CD4-positive, alpha-beta T cell treated with Interleukin-15 for 1 hour (primary cell): ENCODE results near the gene FEZF2.

Source experiments
- DNase-seq: peaks from one replicate; pipeline ENCODE4 v3.0.0-alpha.2; 2020

The FEZF2 gene

DNA sequence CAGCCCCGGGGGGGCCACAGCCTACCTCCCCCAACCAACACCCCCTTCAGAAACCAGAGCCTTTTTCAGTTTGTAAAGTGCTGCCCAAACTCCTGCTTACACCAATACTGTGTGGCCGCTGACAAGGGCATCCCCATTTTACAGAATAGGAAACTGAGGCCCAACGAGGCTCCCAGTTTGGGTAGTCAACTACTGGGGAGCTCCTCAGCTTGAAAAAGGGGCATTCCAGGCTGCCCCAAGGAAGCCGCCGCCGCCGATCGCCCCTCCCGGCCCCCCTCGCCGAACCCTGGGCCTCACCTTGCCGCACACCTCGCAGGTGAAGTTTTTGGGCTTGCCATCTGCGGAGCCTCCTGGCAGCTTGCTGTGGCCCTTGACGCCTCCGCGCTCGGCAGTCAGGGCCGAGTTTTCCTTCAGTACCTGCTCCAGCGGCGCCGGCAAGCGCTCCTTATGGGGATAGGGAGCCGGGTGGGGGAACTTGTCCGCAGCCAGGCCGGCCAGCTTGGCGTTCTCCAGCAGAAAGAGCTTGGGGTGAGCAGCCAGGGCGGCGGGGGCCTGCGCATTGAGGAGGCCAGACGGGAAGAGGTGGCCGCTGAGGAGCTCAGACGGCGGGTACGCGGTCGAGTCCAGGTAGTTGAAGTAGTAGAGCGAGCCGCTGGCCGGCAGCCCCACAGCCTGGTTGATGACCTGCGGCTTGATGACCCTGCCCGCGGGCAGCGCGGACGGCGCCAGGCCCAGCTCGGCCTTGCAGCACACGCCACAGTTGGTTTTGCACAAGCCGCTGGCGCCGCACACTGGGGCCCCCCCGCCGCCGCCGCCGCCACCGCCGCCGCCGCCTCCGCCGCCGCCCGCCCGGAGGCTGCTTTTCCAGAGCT is 1.4 kb downstream of the FEZF2 start:
- no peak for DNase-seq

- no peak for DNase-seq
Observed at GRCh38 chr3:62370858-62371719, 2.3 kb downstream of the FEZF2 start.

DNA sequence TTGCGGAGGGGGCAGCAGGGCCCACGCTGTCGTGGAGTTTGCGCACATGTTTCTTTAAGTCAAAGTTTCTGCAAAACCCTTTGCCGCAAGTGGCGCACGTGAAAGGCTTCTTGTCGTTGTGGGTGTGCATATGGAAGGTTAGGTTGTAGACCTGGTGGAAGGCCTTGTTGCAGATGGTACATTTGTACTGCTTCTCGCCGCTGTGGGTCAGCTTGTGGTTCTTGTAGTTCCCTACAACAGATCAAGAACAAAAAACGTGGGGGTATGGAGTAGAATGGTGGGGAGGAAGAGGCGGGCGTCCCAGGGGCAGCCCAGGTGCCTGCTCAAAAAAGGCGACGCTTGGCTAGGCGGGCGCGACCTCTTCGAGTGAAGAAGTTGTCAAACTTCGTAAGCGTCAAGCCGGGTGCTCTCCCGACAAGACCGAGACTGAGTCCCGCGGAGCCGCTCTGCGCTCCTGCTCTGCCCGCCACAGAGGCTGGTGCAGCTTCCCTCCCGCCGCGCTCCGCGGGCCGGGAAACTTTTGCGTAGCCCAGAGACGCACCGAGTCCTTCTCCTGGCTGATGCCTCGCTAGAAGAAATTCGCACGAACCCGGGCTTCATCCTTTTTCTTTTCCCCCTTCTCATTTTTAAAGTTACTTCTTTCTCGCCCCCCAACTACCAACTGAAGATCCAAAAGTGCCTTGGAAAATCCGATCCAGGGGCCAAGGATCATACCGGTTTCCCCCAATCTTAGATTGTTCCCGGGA is 3.1 kb downstream of the FEZF2 start:
- DNase-seq: no peak

GRCh38 chr3:62369476-62369743 is 3.9 kb downstream of the FEZF2 start:
- no peak for DNase-seq

GRCh38 chr3:62368705-62369475 is 4.5 kb downstream of the FEZF2 start:
- DNase-seq: no peak

DNA sequence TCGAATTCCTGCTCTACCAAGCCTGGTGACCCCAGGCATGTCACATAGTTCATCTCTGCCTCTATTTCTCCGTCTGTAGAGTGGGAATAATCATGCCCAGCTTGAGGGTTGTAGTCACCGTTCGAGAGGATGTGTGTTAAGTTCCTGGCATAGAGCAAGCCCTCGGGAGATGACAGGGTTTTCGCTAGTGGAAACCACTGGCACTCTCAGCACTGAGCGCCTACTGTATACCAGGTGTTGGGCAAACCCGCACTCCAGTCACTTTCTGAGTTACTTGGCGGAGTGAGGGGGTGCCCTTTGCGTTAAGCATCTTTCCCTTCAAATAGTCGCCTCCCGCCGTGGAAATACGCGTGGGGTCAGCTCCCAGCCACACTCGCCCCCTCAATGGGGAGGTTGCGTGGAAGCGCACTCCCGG is 5.1 kb downstream of the FEZF2 start:
- no peak for DNase-seq

- DNase-seq: no peak
Observed at GRCh38 chr3:62367763-62368195, 5.6 kb downstream of the FEZF2 start.

DNA sequence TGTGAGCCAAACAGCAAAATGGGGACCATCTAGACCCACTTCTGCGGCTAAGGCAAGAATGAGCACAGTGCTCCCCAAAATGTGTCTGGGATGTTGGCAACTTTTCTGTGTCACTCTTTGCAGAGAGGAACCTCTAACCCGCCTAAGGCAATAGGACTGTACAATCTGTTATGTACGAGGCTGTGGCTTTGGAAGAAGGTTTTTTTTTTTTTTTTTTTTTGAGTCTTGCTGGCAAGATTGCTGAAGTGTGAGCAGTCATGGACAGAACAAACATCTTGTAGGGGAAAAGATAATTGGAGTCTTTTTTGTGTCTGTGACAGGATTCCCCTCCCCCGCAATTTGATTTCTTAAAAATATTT is 7.2 kb downstream of the FEZF2 start:
- DNase-seq: no peak

GRCh38 chr3:62365391-62366125 is 7.8 kb downstream of the FEZF2 start:
- no peak for DNase-seq

- no peak for DNase-seq
Observed at GRCh38 chr3:62364191-62364590, 9.2 kb downstream of the FEZF2 start.

- no peak for DNase-seq
Observed at GRCh38 chr3:62363275-62363674, 10.1 kb downstream of the FEZF2 start.

DNA sequence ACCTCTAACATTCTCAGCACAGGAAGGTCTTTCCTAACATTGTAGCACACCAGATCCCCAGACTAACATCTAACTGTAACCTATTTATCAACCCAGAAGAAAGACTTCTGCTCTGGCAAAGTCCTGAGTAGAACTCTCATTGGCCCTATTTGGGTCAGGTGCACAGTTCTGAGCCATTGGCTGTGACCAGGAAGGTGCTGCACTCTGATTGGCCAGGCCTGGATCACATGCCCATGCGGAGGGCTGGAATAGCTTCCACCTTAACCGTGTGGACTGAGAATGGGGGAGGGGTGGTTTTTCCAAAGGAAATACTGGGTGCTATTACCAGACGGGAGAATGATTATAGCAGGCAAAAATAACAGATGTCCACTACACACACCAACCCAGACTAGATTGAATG is 11.5 kb downstream of the FEZF2 start:
- DNase-seq: no peak

DNA sequence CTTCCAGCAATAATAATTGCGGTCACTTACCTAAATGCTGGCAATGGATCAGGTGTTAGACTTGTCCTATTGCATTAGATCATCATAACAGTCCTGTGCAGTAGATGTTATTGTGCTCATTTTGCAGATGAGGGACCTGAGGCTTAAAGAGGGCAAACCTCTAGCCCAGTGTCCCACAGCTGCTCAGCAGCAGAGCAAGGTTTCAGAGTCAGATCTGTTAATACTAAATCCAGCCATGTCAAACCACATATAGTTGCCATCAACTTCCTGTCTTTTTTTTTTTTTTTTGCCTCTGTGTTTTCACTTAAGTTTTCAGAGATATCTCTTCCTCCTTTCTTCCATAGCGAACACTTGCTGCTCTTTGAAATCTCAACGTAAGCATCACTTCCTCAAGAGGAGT is 12.1 kb downstream of the FEZF2 start:
- no peak for DNase-seq

- no peak for DNase-seq
Observed at GRCh38 chr3:62359531-62359930, 13.8 kb downstream of the FEZF2 start.

- no peak for DNase-seq
Observed at GRCh38 chr3:62356356-62356755, 17.0 kb downstream of the FEZF2 start.

GRCh38 chr3:62355703-62356102 is 17.6 kb downstream of the FEZF2 start:
- no peak for DNase-seq

GRCh38 chr3:62343755-62344154 is 29.6 kb downstream of the FEZF2 start:
- no peak for DNase-seq

- no peak for DNase-seq
Observed at GRCh38 chr3:62335196-62335595, 38.2 kb downstream of the FEZF2 start.

- no peak for DNase-seq
Observed at GRCh38 chr3:62332835-62333244, 40.5 kb downstream of the FEZF2 start.

DNA sequence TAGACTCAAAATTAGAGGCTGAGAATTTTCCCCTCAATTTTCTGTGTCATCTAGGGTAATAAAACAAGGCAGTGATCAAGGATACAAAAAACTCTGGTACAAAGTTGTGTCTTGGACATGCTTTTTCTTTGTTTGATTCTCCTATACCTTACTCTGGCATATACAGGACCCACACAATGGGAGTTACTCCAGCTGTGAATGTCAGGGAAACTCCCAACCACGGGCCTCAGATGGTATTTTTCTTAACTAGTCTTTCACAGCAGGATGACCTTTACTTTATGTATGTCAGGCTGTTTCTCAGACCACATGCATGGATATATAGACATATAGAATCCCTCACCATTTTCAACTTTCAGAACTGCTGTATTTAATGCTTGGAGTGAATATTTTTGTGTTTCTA is 41.3 kb downstream of the FEZF2 start:
- no peak for DNase-seq

- DNase-seq: no peak
Observed at GRCh38 chr3:62329971-62330370, 43.4 kb downstream of the FEZF2 start.

- no peak for DNase-seq
Observed at GRCh38 chr3:62325896-62326295, 47.5 kb downstream of the FEZF2 start.
